ENCODE data around the gene CPEB3. TPM values are rescaled to one million over a fixed set of nuclear protein-coding genes. Genes with fewer than 3 reads are reported as not detected.

The CPEB3 gene
- total RNA-seq, 2 experiments from 2014 or later, result 0.66 to 3.2 TPM

- ChIA-PET POLR2A (interaction anchor here (0.7 to 0.9 kb wide), 4 partner anchors 11 to 1614 kb away, joined by 3 to 4 read pairs (median 4); no protein-coding TSS in a partner anchor), CTCF (ENCODE audit: unreplicated experiment) (no interaction called here)
- H3K9me3 ChIP-seq (ENCODE audit: low read length), result no peaks in the 10 kb centered on the region
- H3K4me2 ChIP-seq (ENCODE audit: low read length), result no peak overlapping the region
- H2AFZ ChIP-seq (ENCODE audit: low read length), result no peak overlapping the region
- H3K4me3 ChIP-seq (ENCODE audit: low read depth, low read length, poor library complexity, severe bottlenecking), result no peak overlapping the region
- H4K20me1 ChIP-seq (ENCODE audit: insufficient read depth, low read length), result no peaks in the 10 kb centered on the region
- no peak overlapping the region for H3K27ac ChIP-seq (ENCODE audit: low read depth, low read length, poor library complexity, severe bottlenecking)
- H3K36me3 ChIP-seq (ENCODE audit: insufficient read depth, low read length), result no peaks in the 10 kb centered on the region
- BruUV-seq (replicated peaks), result no TSS peak
- no peak for DNase-seq (ENCODE audit: low spot score)
- no peaks in the 10 kb centered on the region for H3K9me2 ChIP-seq (ENCODE audit: insufficient read depth, low read length)
- no peaks in the 10 kb centered on the region for H3K79me2 ChIP-seq (ENCODE audit: insufficient read depth, low read depth, low read length)
- TF ChIP-seq EZH2phosphoT487 (IDR thresholded peaks at IDR 0.05; ENCODE audit: borderline replicate concordance, low read depth, low read length), result no peak
- TF ChIP-seq, protein P1, sequence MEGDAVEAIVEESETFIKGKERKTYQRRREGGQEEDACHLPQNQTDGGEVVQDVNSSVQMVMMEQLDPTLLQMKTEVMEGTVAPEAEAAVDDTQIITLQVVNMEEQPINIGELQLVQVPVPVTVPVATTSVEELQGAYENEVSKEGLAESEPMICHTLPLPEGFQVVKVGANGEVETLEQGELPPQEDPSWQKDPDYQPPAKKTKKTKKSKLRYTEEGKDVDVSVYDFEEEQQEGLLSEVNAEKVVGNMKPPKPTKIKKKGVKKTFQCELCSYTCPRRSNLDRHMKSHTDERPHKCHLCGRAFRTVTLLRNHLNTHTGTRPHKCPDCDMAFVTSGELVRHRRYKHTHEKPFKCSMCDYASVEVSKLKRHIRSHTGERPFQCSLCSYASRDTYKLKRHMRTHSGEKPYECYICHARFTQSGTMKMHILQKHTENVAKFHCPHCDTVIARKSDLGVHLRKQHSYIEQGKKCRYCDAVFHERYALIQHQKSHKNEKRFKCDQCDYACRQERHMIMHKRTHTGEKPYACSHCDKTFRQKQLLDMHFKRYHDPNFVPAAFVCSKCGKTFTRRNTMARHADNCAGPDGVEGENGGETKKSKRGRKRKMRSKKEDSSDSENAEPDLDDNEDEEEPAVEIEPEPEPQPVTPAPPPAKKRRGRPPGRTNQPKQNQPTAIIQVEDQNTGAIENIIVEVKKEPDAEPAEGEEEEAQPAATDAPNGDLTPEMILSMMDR (conservative IDR thresholded peaks at IDR 0.05; ENCODE audit: low read length), result no peak
- no peaks in the 10 kb centered on the region for H3K4me1 ChIP-seq (ENCODE audit: insufficient read depth, low read length, poor library complexity, severe bottlenecking)
- intact Hi-C loops (cut with micrococcal nuclease; ENCODE audit: unreplicated experiment), result no loop called here
Measured at GRCh38 chr10:92264249-92264648, 26.6 kb downstream of the CPEB3 start.

- H3K9me3 ChIP-seq (ENCODE audit: low read length), result no peaks in the 10 kb centered on the region
- H3K4me1 ChIP-seq (ENCODE audit: insufficient read depth, low read length, poor library complexity, severe bottlenecking), result no peaks in the 10 kb centered on the region
- H3K27ac ChIP-seq (ENCODE audit: low read depth, low read length, poor library complexity, severe bottlenecking), result no peak overlapping the region
- H4K20me1 ChIP-seq (ENCODE audit: insufficient read depth, low read length), result no peaks in the 10 kb centered on the region
- ChIA-PET CTCF (ENCODE audit: unreplicated experiment) (no interaction called here), POLR2A (interaction anchor here (0.6 to 0.9 kb wide), 2 partner anchors 12 to 86 kb away, joined by 4 to 6 read pairs; no protein-coding TSS in a partner anchor)
- DNase-seq (ENCODE audit: low spot score), result no peak
- H3K79me2 ChIP-seq (ENCODE audit: insufficient read depth, low read depth, low read length), result no peaks in the 10 kb centered on the region
- H3K9me2 ChIP-seq (ENCODE audit: insufficient read depth, low read length), result no peaks in the 10 kb centered on the region
- H3K4me3 ChIP-seq (ENCODE audit: low read depth, low read length, poor library complexity, severe bottlenecking), result no peak overlapping the region
- TF ChIP-seq, protein P1 (conservative IDR thresholded peaks at IDR 0.05; ENCODE audit: low read length), result no peak
- TF ChIP-seq EZH2phosphoT487 (IDR thresholded peaks at IDR 0.05; ENCODE audit: borderline replicate concordance, low read depth, low read length), result no peak
- no peak overlapping the region for H2AFZ ChIP-seq (ENCODE audit: low read length)
- BruUV-seq (replicated peaks), result no TSS peak
- no peak overlapping the region for H3K4me2 ChIP-seq (ENCODE audit: low read length)
- no peaks in the 10 kb centered on the region for H3K36me3 ChIP-seq (ENCODE audit: insufficient read depth, low read length)
- intact Hi-C loops (cut with micrococcal nuclease; ENCODE audit: unreplicated experiment), result no loop called here
Measured at GRCh38 chr10:92263396-92263795, 27.5 kb downstream of the CPEB3 start.

- Histone ChIP-seq H3K79me2 (ENCODE audit: insufficient read depth, low read depth, low read length) (no peaks in the 10 kb centered on the region), H3K4me3 (ENCODE audit: low read depth, low read length, poor library complexity, severe bottlenecking) (no peak overlapping the region), H3K36me3 (ENCODE audit: insufficient read depth, low read length) (no peaks in the 10 kb centered on the region), H4K20me1 (ENCODE audit: insufficient read depth, low read length) (no peaks in the 10 kb centered on the region), H3K9me2 (ENCODE audit: insufficient read depth, low read length) (no peaks in the 10 kb centered on the region), H3K4me2 (ENCODE audit: low read length) (no peak overlapping the region), H3K9me3 (ENCODE audit: low read length) (no peaks in the 10 kb centered on the region), H2AFZ (ENCODE audit: low read length) (no peak overlapping the region), H3K27ac (ENCODE audit: low read depth, low read length, poor library complexity, severe bottlenecking) (no peak overlapping the region), H3K4me1 (ENCODE audit: insufficient read depth, low read length, poor library complexity, severe bottlenecking) (peaks cover 2% of the 10 kb centered on the region)
- TF ChIP-seq, protein P1 (conservative IDR thresholded peaks at IDR 0.05; ENCODE audit: low read length), result no peak
- TF ChIP-seq EZH2phosphoT487 (IDR thresholded peaks at IDR 0.05; ENCODE audit: borderline replicate concordance, low read depth, low read length), result no peak
- no TSS peak for BruUV-seq (replicated peaks)
- ChIA-PET CTCF (ENCODE audit: unreplicated experiment) (no interaction called here), POLR2A (no interaction called here)
- intact Hi-C loops (cut with micrococcal nuclease; ENCODE audit: unreplicated experiment), result no loop called here
- DNase-seq (ENCODE audit: low spot score), result no peak
Measured at GRCh38 chr10:92248566-92248965, 42.3 kb downstream of the CPEB3 start.
